ENCODE measurements around the gene HELLS. TPM values are rescaled to one million over a fixed set of nuclear protein-coding genes. Genes with fewer than 3 reads are reported as not detected.

The HELLS gene
- total and polyA plus RNA-seq, 10 of the 15 experiments (the other 5 are each of a cell fraction or from before 2014, with no cell fraction given) = 33.9 to 159 (median 123) TPM

- no peaks in the 10 kb centered on the region for H3K79me2 ChIP-seq (ENCODE audit: control insufficient read depth, insufficient read depth, low read length)
- POLR2A ChIA-PET = no interaction called here
- RAD21 ChIA-PET (ENCODE audit: unreplicated experiment) = no interaction called here
- DNase-seq (ENCODE audit: low read depth, low spot score) = no peak
- in situ Hi-C loops (cut with MboI) (no loop called here), intact Hi-C loops (cut with micrococcal nuclease; ENCODE audit: unreplicated experiment) (no loop called here)
- TF ChIP-seq BMI1 (IDR thresholded peaks at IDR 0.05; ENCODE audit: borderline replicate concordance) (no peak), BHLHE40 (IDR thresholded peaks at IDR 0.05; ENCODE audit: borderline replicate concordance in 1 of 2, low read depth in 2 of 2, low read length in 1 of 2) (no peak), ZZZ3 (IDR thresholded peaks at IDR 0.05; ENCODE audit: control insufficient read depth, insufficient read length, low read depth) (no peak), FOS (IDR thresholded peaks at IDR 0.05; ENCODE audit: borderline replicate concordance, extremely low read depth, insufficient read length) (no peak), SPI1 (IDR thresholded peaks at IDR 0.05; ENCODE audit: borderline replicate concordance, insufficient read depth, low read depth, low read length) (no peak), KLF5 (IDR thresholded peaks at IDR 0.05; ENCODE audit: partially characterized antibody) (no peak), RAD21 (IDR thresholded peaks at IDR 0.05; ENCODE audit: insufficient read depth, low read depth, low read length) (no peak), SIN3A (IDR thresholded peaks at IDR 0.05; ENCODE audit: low read depth, low read length) (no peak), PML (IDR thresholded peaks at IDR 0.05; ENCODE audit: low read length) (no peak), NBN (IDR thresholded peaks at IDR 0.05) (no peak), PAX8 (IDR thresholded peaks at IDR 0.05) (no peak), ZBTB40 (IDR thresholded peaks at IDR 0.05; ENCODE audit: borderline replicate concordance) (no peak), KAT2A (conservative IDR thresholded peaks at IDR 0.05; ENCODE audit: control insufficient read depth, low read depth, low read length) (no peak), CREM (IDR thresholded peaks at IDR 0.05; ENCODE audit: low read depth) (no peak), FOXM1 (IDR thresholded peaks at IDR 0.05; ENCODE audit: low read depth, low read length) (no peak), HDAC2 (IDR thresholded peaks at IDR 0.05) (no peak)
- TF ChIP-seq, protein P1, sequence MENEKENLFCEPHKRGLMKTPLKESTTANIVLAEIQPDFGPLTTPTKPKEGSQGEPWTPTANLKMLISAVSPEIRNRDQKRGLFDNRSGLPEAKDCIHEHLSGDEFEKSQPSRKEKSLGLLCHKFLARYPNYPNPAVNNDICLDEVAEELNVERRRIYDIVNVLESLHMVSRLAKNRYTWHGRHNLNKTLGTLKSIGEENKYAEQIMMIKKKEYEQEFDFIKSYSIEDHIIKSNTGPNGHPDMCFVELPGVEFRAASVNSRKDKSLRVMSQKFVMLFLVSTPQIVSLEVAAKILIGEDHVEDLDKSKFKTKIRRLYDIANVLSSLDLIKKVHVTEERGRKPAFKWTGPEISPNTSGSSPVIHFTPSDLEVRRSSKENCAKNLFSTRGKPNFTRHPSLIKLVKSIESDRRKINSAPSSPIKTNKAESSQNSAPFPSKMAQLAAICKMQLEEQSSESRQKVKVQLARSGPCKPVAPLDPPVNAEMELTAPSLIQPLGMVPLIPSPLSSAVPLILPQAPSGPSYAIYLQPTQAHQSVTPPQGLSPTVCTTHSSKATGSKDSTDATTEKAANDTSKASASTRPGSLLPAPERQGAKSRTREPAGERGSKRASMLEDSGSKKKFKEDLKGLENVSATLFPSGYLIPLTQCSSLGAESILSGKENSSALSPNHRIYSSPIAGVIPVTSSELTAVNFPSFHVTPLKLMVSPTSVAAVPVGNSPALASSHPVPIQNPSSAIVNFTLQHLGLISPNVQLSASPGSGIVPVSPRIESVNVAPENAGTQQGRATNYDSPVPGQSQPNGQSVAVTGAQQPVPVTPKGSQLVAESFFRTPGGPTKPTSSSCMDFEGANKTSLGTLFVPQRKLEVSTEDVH (IDR thresholded peaks at IDR 0.05; ENCODE audit: low read depth, partially characterized antibody) = no peak
- TF ChIP-seq, protein P2, sequence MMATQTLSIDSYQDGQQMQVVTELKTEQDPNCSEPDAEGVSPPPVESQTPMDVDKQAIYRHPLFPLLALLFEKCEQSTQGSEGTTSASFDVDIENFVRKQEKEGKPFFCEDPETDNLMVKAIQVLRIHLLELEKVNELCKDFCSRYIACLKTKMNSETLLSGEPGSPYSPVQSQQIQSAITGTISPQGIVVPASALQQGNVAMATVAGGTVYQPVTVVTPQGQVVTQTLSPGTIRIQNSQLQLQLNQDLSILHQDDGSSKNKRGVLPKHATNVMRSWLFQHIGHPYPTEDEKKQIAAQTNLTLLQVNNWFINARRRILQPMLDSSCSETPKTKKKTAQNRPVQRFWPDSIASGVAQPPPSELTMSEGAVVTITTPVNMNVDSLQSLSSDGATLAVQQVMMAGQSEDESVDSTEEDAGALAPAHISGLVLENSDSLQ (IDR thresholded peaks at IDR 0.05) = no peak
- no peak overlapping the region for H3K4me2 ChIP-seq (ENCODE audit: control insufficient read depth, insufficient read depth)
- no peaks in the 10 kb centered on the region for H3K36me3 ChIP-seq (ENCODE audit: control insufficient read depth in 2 of 2, insufficient read depth in 2 of 2, low read length in 1 of 2)
- CTCF ChIA-PET = interaction anchor here (1.3 kb wide), 1 partner anchor 15 kb away, joined by 3 read pairs; no protein-coding TSS in a partner anchor
- WGBS (ENCODE audit: insufficient coverage, insufficient replicate concordance, low lambda C conversion rate, missing lambda C conversion rate) = 0% methylated on average over 1 of the region's 1 CpG
- H4K20me1 ChIP-seq (ENCODE audit: control insufficient read depth, insufficient read depth) = no peaks in the 10 kb centered on the region
- no peaks in the 10 kb centered on the region; the same call in 2 of the 3 replicates for H3K9me3 ChIP-seq (replicated peaks; ENCODE audit: control insufficient read depth, insufficient read depth, low read length)
- H2AFZ ChIP-seq (ENCODE audit: control insufficient read depth, low read depth, low read length) = no peak overlapping the region
- peaks cover 9% of the 10 kb centered on the region for H3K4me1 ChIP-seq (ENCODE audit: control insufficient read depth, insufficient read depth, low read length)
- BruUV-seq (replicated peaks) = no TSS peak
- FAIRE-seq = no peak
- SMC1A ChIA-PET (ENCODE audit: uncharacterized antibody, unreplicated experiment) = no interaction called here
- H3K27me3 ChIP-seq (replicated peaks in 1 of 2; ENCODE audit: control insufficient read depth in 2 of 2, insufficient read depth in 2 of 2, low read length in 1 of 2) = no peaks in the 10 kb centered on the region
- no peak overlapping the region for H3K9ac ChIP-seq (ENCODE audit: control insufficient read depth, insufficient read depth, low read length)
- no peak overlapping the region for H3K27ac ChIP-seq (ENCODE audit: control insufficient read depth, insufficient read depth)
- no peak for ATAC-seq
- no peak overlapping the region for H3K4me3 ChIP-seq
These were observed 98.8 kb downstream of the HELLS start for GRCh38 chr10:94644352-94644751.

Measured in GM12878 (cell line).